CD14-positive monocyte (primary cell): ENCODE data around the gene SHE. TPM values are rescaled to one million over a fixed set of nuclear protein-coding genes. Genes with fewer than 3 reads are reported as not detected.
A peak's percentile ranks its signal among the peaks of the same experiment; 100 is the strongest.

ENCODE experiments used
- DNase-seq, 3 donors: peaks; one replicate each; pipeline ENCODE4 v3.0.0-alpha.2; 2011 to 2022
- H2AFZ ChIP-seq: 2 replicates; pipeline ENCODE4 v1.6.0; 2012; ENCODE audit warnings: mild to moderate bottlenecking, low read depth, low read length, inconsistent platforms; ENCODE audit not compliant: insufficient read depth, poor library complexity, severe bottlenecking
- H3K27ac ChIP-seq, 2 donors: 1 replicate in 1 of 2; 2 replicates in 1 of 2; pipeline ENCODE4 v1.5.1; 2012 to 2013; ENCODE audit warnings: low read length in 2 of 2, control low read depth in 1 of 2, inconsistent platforms in 1 of 2, low read depth in 1 of 2, mild to moderate bottlenecking in 1 of 2
- H3K27me3 ChIP-seq, 2 donors: one replicate each; pipeline versions ENCODE4 v1.6.0 to v1.6.1; 2011 to 2013; ENCODE audit warnings: low read length in 2 of 2; ENCODE audit not compliant: control insufficient read depth in 2 of 2, insufficient read depth in 2 of 2
- H3K36me3 ChIP-seq, 2 donors: replicated peaks in 1 of 2; 1 replicate in 1 of 2; 2 replicates in 1 of 2; pipeline versions ENCODE4 v1.5.1 to v1.6.1; 2012 to 2013; ENCODE audit warnings: low read length in 2 of 2, control low read depth in 1 of 2, inconsistent platforms in 1 of 2, mild to moderate bottlenecking in 1 of 2; ENCODE audit not compliant: insufficient read depth in 2 of 2, control insufficient read depth in 1 of 2
- H3K4me1 ChIP-seq, 2 donors: 1 replicate in 1 of 2; 2 replicates in 1 of 2; pipeline versions ENCODE4 v1.5.1 to v1.6.1; 2012 to 2013; ENCODE audit warnings: low read length in 2 of 2, control low read depth in 1 of 2, inconsistent platforms in 1 of 2, mild to moderate bottlenecking in 1 of 2, moderate library complexity in 1 of 2; ENCODE audit not compliant: insufficient read depth in 2 of 2, control insufficient read depth in 1 of 2
- H3K4me2 ChIP-seq: replicated peaks from 2 replicates; pipeline ENCODE3; 2012; ENCODE audit warnings: low read length, moderate library complexity, mild to moderate bottlenecking; ENCODE audit not compliant: poor library complexity, severe bottlenecking; ENCODE audit errors: extremely low read depth
- H3K4me3 ChIP-seq, 3 experiments: fragments of 200-600 bp in 1 of 3; sonication (generic) in 1 of 3; replicated peaks in 1 of 3; 1 replicate in 2 of 3; 2 replicates in 1 of 3; pipeline ENCODE4 v1.5.1; 2011 to 2013; ENCODE audit warnings: low read length in 3 of 3, mild to moderate bottlenecking in 3 of 3, control low read depth in 2 of 3, low read depth in 2 of 3, inconsistent platforms in 1 of 3, moderate library complexity in 1 of 3
- H3K79me2 ChIP-seq: 2 replicates; pipeline ENCODE4 v1.6.0; 2012; ENCODE audit warnings: mild to moderate bottlenecking, control low read depth, inconsistent platforms, low read length, moderate library complexity; ENCODE audit not compliant: insufficient read depth
- H3K9ac ChIP-seq: 2 replicates; pipeline ENCODE4 v1.6.0; 2017; ENCODE audit warnings: low read length, mild to moderate bottlenecking; ENCODE audit not compliant: insufficient read depth, poor library complexity, severe bottlenecking
- H3K9me3 ChIP-seq, 2 donors: replicated peaks in 1 of 2; 1 replicate in 1 of 2; 2 replicates in 1 of 2; pipeline versions ENCODE4 v1.5.1 to v1.6.1; 2012 to 2013; ENCODE audit warnings: low read length in 2 of 2, control low read depth in 1 of 2; ENCODE audit not compliant: control insufficient read depth in 1 of 2, insufficient read depth in 1 of 2
- H4K20me1 ChIP-seq: 2 replicates; pipeline ENCODE4 v1.6.0; 2012; ENCODE audit warnings: mild to moderate bottlenecking, low read length, control low read depth, moderate library complexity; ENCODE audit not compliant: insufficient read depth
- H3K27ac Mint-ChIP-seq, 7 donors: one replicate each; pipeline ENCODE4 v1.8.0; 2020; ENCODE audit warnings: mild to moderate bottlenecking in 7 of 7, mixed read lengths in 7 of 7, moderate library complexity in 6 of 7, inconsistent platforms in 2 of 7
- H3K27me3 Mint-ChIP-seq, 3 donors: one replicate each; pipeline ENCODE4 v1.8.0; 2021 to 2022; ENCODE audit warnings: low read depth in 3 of 3, mild to moderate bottlenecking in 3 of 3, mixed read lengths in 3 of 3, moderate library complexity in 3 of 3, inconsistent platforms in 1 of 3
- H3K36me3 Mint-ChIP-seq, 2 donors: one replicate each; pipeline ENCODE4 v1.8.0; 2020; ENCODE audit warnings: mixed read lengths in 2 of 2, inconsistent platforms in 1 of 2, mild to moderate bottlenecking in 1 of 2
- H3K4me1 Mint-ChIP-seq: one replicate; pipeline ENCODE4 v1.8.0; 2020; ENCODE audit warnings: mild to moderate bottlenecking, mixed read lengths
- H3K4me3 Mint-ChIP-seq, 2 donors: one replicate each; pipeline ENCODE4 v1.8.0; 2020; ENCODE audit warnings: mild to moderate bottlenecking in 2 of 2, mixed read lengths in 2 of 2, moderate library complexity in 1 of 2
- H3K9me3 Mint-ChIP-seq, 7 donors: one replicate each; pipeline ENCODE4 v1.8.0; 2020 to 2022; ENCODE audit warnings: mixed read lengths in 7 of 7, mild to moderate bottlenecking in 6 of 7, moderate library complexity in 6 of 7, inconsistent platforms in 2 of 7
- WGBS: methylation state at CpG from one replicate; pipeline ENCODE4 v1.1.5; 2013; ENCODE audit warnings: missing lambda C conversion rate; ENCODE audit not compliant: insufficient coverage; 5-methylcytosine and 5-hydroxymethylcytosine counted together
- intact Hi-C, 2 donors: fragments of 100-400 bp; cut with micrococcal nuclease; formaldehyde crosslinking; loops; one replicate each; pipeline versions ENCODE4 v1.15.0 to v1.15.1; 2023
- polyA plus RNA-seq, 3 donors: library from polyadenylated mRNA; depleted of rRNA in 1 of 3; unstranded in 2 of 3; stranded (reverse) in 1 of 3; fragments of 300-500 nt in 2 of 3; fragments of >200 nt in 1 of 3; fragmentation: Illumina TruSeq in 2 of 3; gene quantifications; 1 replicate in 2 of 3; 2 replicates in 1 of 3; pipeline ENCODE4 v1.2.3, GENCODE V29; 2012 to 2021
- TF ChIP-seq, protein P1 (sequence below): fragments of 200-600 bp; IDR thresholded peaks from one replicate; pipeline ENCODE4 v1.8.0; 2022; ENCODE audit warnings: antibody characterized with exemption, mild to moderate bottlenecking

The SHE gene
- polyA plus RNA-seq, 3 donors = not detected

DNA sequence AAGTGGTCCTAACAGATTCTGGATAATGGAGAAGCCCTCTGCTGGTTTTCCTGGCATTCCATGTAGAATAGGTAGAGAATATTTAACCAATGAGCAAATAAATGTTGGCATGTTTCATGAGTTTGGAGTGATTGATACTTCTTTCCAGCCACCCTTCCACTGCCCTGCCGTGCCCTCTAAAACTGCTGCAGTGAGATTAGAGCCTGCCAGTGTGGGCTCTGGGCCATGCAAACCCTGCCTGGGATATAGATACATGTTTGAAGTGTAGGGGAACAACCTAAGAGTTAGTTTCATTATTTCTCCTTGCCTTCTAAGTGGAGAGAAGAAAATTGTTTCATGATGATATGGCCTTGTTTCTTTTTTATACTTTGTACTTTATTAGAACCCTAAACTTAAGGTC lies 45.8 kb upstream of the SHE start:
- no peak overlapping the region for H2AFZ ChIP-seq
- WGBS = no CpG with 5 or more reads among the region's 1 CpG
- no peak for DNase-seq
- H3K27me3 ChIP-seq = no peaks in the 10 kb centered on the region
- peaks cover 42 to 55% of the 10 kb centered on the region in 2 donors for H3K36me3 ChIP-seq
- H3K27ac Mint-ChIP-seq = peak overlapping the region in 5 of 7 donors; percentile 10 to 52 (median 38)
- peak overlapping the region in 1 of 2 donors; percentile 50 for H3K27ac ChIP-seq
- no peaks in the 10 kb centered on the region for H3K79me2 ChIP-seq
- H3K4me3 ChIP-seq = no peak overlapping the region
- TF ChIP-seq, protein P1, sequence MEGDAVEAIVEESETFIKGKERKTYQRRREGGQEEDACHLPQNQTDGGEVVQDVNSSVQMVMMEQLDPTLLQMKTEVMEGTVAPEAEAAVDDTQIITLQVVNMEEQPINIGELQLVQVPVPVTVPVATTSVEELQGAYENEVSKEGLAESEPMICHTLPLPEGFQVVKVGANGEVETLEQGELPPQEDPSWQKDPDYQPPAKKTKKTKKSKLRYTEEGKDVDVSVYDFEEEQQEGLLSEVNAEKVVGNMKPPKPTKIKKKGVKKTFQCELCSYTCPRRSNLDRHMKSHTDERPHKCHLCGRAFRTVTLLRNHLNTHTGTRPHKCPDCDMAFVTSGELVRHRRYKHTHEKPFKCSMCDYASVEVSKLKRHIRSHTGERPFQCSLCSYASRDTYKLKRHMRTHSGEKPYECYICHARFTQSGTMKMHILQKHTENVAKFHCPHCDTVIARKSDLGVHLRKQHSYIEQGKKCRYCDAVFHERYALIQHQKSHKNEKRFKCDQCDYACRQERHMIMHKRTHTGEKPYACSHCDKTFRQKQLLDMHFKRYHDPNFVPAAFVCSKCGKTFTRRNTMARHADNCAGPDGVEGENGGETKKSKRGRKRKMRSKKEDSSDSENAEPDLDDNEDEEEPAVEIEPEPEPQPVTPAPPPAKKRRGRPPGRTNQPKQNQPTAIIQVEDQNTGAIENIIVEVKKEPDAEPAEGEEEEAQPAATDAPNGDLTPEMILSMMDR = no peak
- H3K27me3 Mint-ChIP-seq = peaks cover 0 to 4% (median 2%) of the 10 kb centered on the region in 3 donors
- H3K4me1 Mint-ChIP-seq = peaks cover 19% of the 10 kb centered on the region
- intact Hi-C loops = no loop called here
- peaks cover 46 to 47% of the 10 kb centered on the region in 2 donors for H3K36me3 Mint-ChIP-seq
- peaks cover 3 to 11% of the 10 kb centered on the region in 2 donors for H3K4me1 ChIP-seq
- H3K4me2 ChIP-seq = no peak overlapping the region
- no peak overlapping the region for H3K9ac ChIP-seq
- H4K20me1 ChIP-seq = peaks cover 52% of the 10 kb centered on the region
- no peak overlapping the region for H3K4me3 Mint-ChIP-seq
- H3K9me3 ChIP-seq = no peaks in the 10 kb centered on the region
- H3K9me3 Mint-ChIP-seq = no peaks in the 10 kb centered on the region

- no peak overlapping the region for H3K4me2 ChIP-seq
- TF ChIP-seq, protein P1 = no peak
- no peak overlapping the region for H2AFZ ChIP-seq
- no peaks in the 10 kb centered on the region for H3K27me3 ChIP-seq
- H3K4me1 Mint-ChIP-seq = peaks cover 19% of the 10 kb centered on the region
- no peaks in the 10 kb centered on the region for H3K9me3 Mint-ChIP-seq
- no peaks in the 10 kb centered on the region for H3K9me3 ChIP-seq
- H3K4me3 ChIP-seq = no peak overlapping the region
- no peak overlapping the region for H3K9ac ChIP-seq
- 93% methylated on average over 6 of the region's 11 CpGs for WGBS
- no peaks in the 10 kb centered on the region for H3K79me2 ChIP-seq
- no peak overlapping the region for H3K27ac Mint-ChIP-seq
- DNase-seq = no peak
- H3K36me3 Mint-ChIP-seq = peaks cover 38 to 39% of the 10 kb centered on the region in 2 donors
- H4K20me1 ChIP-seq = peaks cover 44% of the 10 kb centered on the region
- H3K4me3 Mint-ChIP-seq = no peak overlapping the region
- peaks cover 3 to 11% of the 10 kb centered on the region in 2 donors for H3K4me1 ChIP-seq
- peaks cover 0 to 4% (median 4%) of the 10 kb centered on the region in 3 donors for H3K27me3 Mint-ChIP-seq
- peaks cover 33 to 46% of the 10 kb centered on the region in 2 donors for H3K36me3 ChIP-seq
- H3K27ac ChIP-seq = no peak overlapping the region
- intact Hi-C loops = loop anchor here in 1 of 2 donors (2.0 kb wide), 1 partner anchor 66 kb away; no protein-coding TSS in a partner anchor
Measured at GRCh38 chr1:154547105-154547732, 45.0 kb upstream of the SHE start.
